Hepatocyte (in vitro differentiated cells): ENCODE results near the gene YJEFN3. TPM values are rescaled to one million over a fixed set of nuclear protein-coding genes. Genes with fewer than 3 reads are reported as not detected.

Experiments used
- DNase-seq: peaks from one replicate; pipeline ENCODE4 v3.0.0-alpha.2; 2016; ENCODE audit warnings: low spot score
- H2AFZ ChIP-seq: fragments of 200-600 bp; sonication (generic); 2 replicates; pipeline ENCODE4 v1.6.0; 2016; ENCODE audit warnings: antibody characterized with exemption, mild to moderate bottlenecking
- H3K27ac ChIP-seq: fragments of 200-600 bp; sonication (generic); 2 replicates; pipeline ENCODE4 v1.5.1; 2016; ENCODE audit warnings: mild to moderate bottlenecking
- H3K27me3 ChIP-seq: fragments of 200-600 bp; sonication (generic); 2 replicates; pipeline ENCODE4 v1.6.1; 2016
- H3K36me3 ChIP-seq: fragments of 200-600 bp; sonication (generic); replicated peaks from 2 replicates; pipeline ENCODE4 v1.5.1; 2016; ENCODE audit warnings: low read depth; ENCODE audit not compliant: insufficient read depth
- H3K4me1 ChIP-seq: fragments of 200-600 bp; sonication (generic); 2 replicates; pipeline ENCODE4 v1.5.1; 2016; ENCODE audit warnings: mild to moderate bottlenecking, moderate library complexity; ENCODE audit not compliant: insufficient read depth
- H3K4me2 ChIP-seq: fragments of 200-600 bp; sonication (generic); 2 replicates; pipeline ENCODE4 v1.6.0; 2016
- H3K4me3 ChIP-seq: fragments of 200-600 bp; sonication (generic); 2 replicates; pipeline ENCODE4 v1.5.1; 2016; ENCODE audit warnings: mild to moderate bottlenecking
- H3K79me2 ChIP-seq: fragments of 200-600 bp; sonication (generic); 2 replicates; pipeline ENCODE4 v1.6.0; 2017; ENCODE audit warnings: mild to moderate bottlenecking
- H3K9me2 ChIP-seq: fragments of 200-600 bp; sonication (generic); replicated peaks from 2 replicates; pipeline ENCODE4 v1.6.0; 2017; ENCODE audit warnings: mild to moderate bottlenecking; ENCODE audit not compliant: insufficient read depth
- H3K9me3 ChIP-seq: fragments of 200-600 bp; sonication (generic); 2 replicates; pipeline ENCODE4 v1.5.1; 2016; ENCODE audit warnings: low read depth, mild to moderate bottlenecking
- H4K20me1 ChIP-seq: fragments of 200-600 bp; sonication (generic); 2 replicates; pipeline ENCODE4 v1.6.0; 2016; ENCODE audit warnings: mild to moderate bottlenecking; ENCODE audit not compliant: insufficient read depth, poor library complexity, severe bottlenecking
- EZH2 ChIP-seq: fragments of 200-600 bp; sonication (generic); IDR thresholded peaks from 2 replicates; pipeline ENCODE4 v1.6.1; 2016; ENCODE audit warnings: antibody characterized with exemption, mild to moderate bottlenecking, borderline replicate concordance
- EZH2phosphoT487 ChIP-seq: fragments of 200-600 bp; sonication (generic); IDR thresholded peaks from one replicate; pipeline ENCODE4 v1.6.1; 2018; ENCODE audit warnings: antibody characterized with exemption, mild to moderate bottlenecking, low read depth, moderate library complexity; ENCODE audit not compliant: unreplicated experiment, severe bottlenecking
- WGBS: methylation state at CpG from one replicate; pipeline ENCODE4 v1.1.6; 2016; ENCODE audit warnings: low lambda C conversion rate; ENCODE audit errors: missing lambda C conversion rate; 5-methylcytosine and 5-hydroxymethylcytosine counted together
- polyA plus RNA-seq: library from polyadenylated mRNA; unstranded; fragments of >200 nt; fragmentation: Nextera tagmentation; extraction: Ambion mirVana; gene quantifications from 2 replicates; pipeline ENCODE4 v1.2.1, GENCODE V29; 2016
- total RNA-seq: library from RNA; depleted of rRNA; stranded (reverse); fragments of >200 nt; gene quantifications from 2 replicates; pipeline ENCODE4 v1.2.3, GENCODE V29; 2014
- TF ChIP-seq, protein P1 (sequence below): fragments of 200-600 bp; sonication (generic); IDR thresholded peaks from 2 replicates; pipeline ENCODE4 v1.5.1; 2016; ENCODE audit warnings: antibody characterized with exemption, mild to moderate bottlenecking; ENCODE audit not compliant: poor library complexity

The YJEFN3 gene
- total and polyA plus RNA-seq, 2 experiments from 2014 or later, result 3.0 to 12.5 TPM

DNA sequence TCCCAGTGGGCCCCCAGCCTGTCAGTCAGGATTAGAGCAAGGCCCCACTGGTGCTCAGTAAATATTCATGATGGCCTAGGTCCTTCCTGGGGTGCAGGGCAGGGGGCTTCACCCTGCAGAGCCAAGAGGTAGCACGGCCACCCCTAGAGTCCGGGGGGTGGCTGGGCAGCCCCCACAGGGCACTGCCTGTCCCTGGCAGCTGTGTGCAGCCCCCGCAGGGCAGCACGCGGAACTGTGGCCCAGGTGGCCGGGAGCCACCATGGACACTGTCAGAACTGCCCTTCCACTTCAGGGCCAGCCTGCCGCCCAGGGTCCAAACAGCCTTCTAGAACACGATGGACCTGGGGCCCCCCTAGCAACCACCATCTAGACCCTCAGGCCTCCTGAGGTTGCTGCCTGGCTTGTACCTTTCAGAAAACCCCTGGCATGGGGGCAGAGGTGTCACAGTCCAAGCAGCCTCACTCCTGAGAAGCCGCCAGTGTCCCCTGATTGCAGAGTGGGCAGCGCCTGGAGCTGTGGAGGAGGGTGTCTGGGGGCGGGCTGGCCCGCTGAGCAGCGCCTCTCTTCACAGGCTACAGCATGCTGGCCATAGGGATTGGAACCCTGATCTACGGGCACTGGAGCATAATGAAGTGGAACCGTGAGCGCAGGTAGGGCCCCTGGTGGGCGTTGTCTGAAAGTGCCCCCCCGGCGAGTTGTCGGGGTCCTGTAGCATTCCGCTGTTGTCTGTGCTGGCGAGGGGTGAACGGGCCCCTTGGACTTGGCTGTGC, 2.9 kb upstream of the YJEFN3 start:
- H3K4me3 ChIP-seq, result no peak overlapping the region
- H4K20me1 ChIP-seq, result peaks cover 28% of the 10 kb centered on the region
- TF ChIP-seq EZH2phosphoT487 (no peak), EZH2 (no peak)
- TF ChIP-seq, protein P1, sequence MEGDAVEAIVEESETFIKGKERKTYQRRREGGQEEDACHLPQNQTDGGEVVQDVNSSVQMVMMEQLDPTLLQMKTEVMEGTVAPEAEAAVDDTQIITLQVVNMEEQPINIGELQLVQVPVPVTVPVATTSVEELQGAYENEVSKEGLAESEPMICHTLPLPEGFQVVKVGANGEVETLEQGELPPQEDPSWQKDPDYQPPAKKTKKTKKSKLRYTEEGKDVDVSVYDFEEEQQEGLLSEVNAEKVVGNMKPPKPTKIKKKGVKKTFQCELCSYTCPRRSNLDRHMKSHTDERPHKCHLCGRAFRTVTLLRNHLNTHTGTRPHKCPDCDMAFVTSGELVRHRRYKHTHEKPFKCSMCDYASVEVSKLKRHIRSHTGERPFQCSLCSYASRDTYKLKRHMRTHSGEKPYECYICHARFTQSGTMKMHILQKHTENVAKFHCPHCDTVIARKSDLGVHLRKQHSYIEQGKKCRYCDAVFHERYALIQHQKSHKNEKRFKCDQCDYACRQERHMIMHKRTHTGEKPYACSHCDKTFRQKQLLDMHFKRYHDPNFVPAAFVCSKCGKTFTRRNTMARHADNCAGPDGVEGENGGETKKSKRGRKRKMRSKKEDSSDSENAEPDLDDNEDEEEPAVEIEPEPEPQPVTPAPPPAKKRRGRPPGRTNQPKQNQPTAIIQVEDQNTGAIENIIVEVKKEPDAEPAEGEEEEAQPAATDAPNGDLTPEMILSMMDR, result no peak
- H3K9me3 ChIP-seq, result no peaks in the 10 kb centered on the region
- H3K79me2 ChIP-seq, result peaks cover 40% of the 10 kb centered on the region
- no peaks in the 10 kb centered on the region for H3K27me3 ChIP-seq
- H3K4me2 ChIP-seq, result no peak overlapping the region
- H3K27ac ChIP-seq, result no peak overlapping the region
- H2AFZ ChIP-seq, result no peak overlapping the region
- 92% methylated on average over 23 of the region's 23 CpGs for WGBS
- H3K9me2 ChIP-seq, result no peaks in the 10 kb centered on the region
- H3K4me1 ChIP-seq, result no peaks in the 10 kb centered on the region
- DNase-seq, result no peak
- H3K36me3 ChIP-seq, result no peaks in the 10 kb centered on the region

DNA sequence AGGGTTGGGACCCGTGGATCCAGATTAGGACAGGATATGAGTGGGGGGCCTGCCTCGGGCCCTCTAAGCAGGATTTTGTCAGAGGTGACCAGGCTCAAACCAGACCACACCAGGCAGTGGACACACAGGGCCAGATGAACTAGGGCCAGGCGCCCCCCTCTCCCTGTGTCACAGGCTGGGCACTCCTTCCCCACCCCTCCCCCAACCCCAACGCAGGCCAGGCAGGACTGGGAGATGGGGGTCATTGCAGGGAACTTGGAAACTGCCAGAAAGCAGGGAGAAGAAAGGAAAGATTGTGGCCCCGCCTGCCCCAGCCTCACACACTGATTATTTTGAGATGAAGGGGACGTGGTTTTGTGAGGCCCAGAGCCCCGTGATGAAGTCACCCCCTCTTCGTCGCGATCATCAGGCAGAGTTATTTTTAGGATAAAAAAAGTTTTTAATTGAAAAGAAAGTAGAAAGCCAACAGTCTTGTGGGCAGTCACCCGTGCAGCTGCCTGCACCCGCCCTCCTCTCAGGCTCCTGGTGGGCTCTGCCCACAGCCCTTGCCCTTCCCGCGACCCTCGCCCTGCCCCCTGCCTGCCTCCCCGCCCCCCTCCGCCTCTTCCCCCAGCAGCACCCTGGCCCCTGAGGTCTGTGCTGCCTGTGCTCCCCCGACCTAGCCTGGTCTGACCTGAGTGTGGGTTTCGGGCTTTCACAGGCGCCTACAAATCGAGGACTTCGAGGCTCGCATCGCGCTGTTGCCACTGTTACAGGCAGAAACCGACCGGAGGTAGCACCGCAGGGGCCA, 1.9 kb upstream of the YJEFN3 start:
- WGBS, result 92% methylated on average over 11 of the region's 28 CpGs
- Histone ChIP-seq H4K20me1 (peaks cover 21% of the 10 kb centered on the region), H3K4me3 (no peak overlapping the region), H3K9me3 (no peaks in the 10 kb centered on the region), H3K27me3 (no peaks in the 10 kb centered on the region), H3K9me2 (no peaks in the 10 kb centered on the region), H3K4me1 (no peaks in the 10 kb centered on the region), H3K27ac (no peak overlapping the region), H3K79me2 (peaks cover 30% of the 10 kb centered on the region), H2AFZ (no peak overlapping the region), H3K36me3 (no peaks in the 10 kb centered on the region), H3K4me2 (no peak overlapping the region)
- DNase-seq, result no peak
- TF ChIP-seq EZH2, result no peak
- no peak for TF ChIP-seq EZH2phosphoT487
- TF ChIP-seq, protein P1, result no peak

DNA sequence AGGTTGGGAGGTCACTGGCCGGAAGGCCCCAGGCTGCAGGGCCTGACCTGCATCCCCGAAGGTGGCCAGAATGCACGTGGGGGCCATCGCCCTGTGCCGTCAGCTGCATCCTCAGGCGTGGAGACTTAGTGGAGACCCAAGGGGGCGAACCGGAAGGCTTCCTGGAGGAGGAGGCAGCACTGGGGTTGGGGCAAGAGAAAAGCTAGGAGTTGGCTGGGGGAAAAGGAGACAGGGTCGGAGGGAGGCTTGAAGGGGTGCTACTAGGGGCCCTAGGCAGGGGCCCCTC, 1.4 kb upstream of the YJEFN3 start:
- Histone ChIP-seq H3K4me3 (no peak overlapping the region), H3K9me2 (no peaks in the 10 kb centered on the region), H3K36me3 (no peaks in the 10 kb centered on the region), H4K20me1 (peaks cover 21% of the 10 kb centered on the region), H2AFZ (no peak overlapping the region), H3K27me3 (no peaks in the 10 kb centered on the region), H3K79me2 (peaks cover 25% of the 10 kb centered on the region), H3K4me2 (no peak overlapping the region), H3K4me1 (no peaks in the 10 kb centered on the region), H3K27ac (no peak overlapping the region), H3K9me3 (no peaks in the 10 kb centered on the region)
- no peak for DNase-seq
- 99% methylated on average over 8 of the region's 9 CpGs for WGBS
- no peak for TF ChIP-seq EZH2phosphoT487
- TF ChIP-seq, protein P1, result no peak
- TF ChIP-seq EZH2, result no peak
